Rectal smooth muscle tissue (tissue), 1 donor: ENCODE measurements around the gene RAB31.
"Not testable (repeated sequence)": the region's sequence is repeated elsewhere in the genome, so short reads cannot be mapped to it uniquely, and the experiment has no call there.

Experiments used
- H3K27ac ChIP-seq: one replicate; pipeline ENCODE4 v1.7.0; 2013; ENCODE audit warnings: low read depth, low read length, inconsistent platforms
- H3K27me3 ChIP-seq: one replicate; pipeline ENCODE4 v1.7.0; 2013; ENCODE audit warnings: low read length; ENCODE audit not compliant: control insufficient read depth, insufficient read depth
- H3K36me3 ChIP-seq: one replicate; pipeline ENCODE4 v1.7.0; 2013; ENCODE audit warnings: low read length; ENCODE audit not compliant: control insufficient read depth, insufficient read depth
- H3K4me1 ChIP-seq: one replicate; pipeline ENCODE4 v1.7.0; 2013; ENCODE audit warnings: low read length; ENCODE audit not compliant: control insufficient read depth, insufficient read depth
- H3K4me3 ChIP-seq: one replicate; pipeline ENCODE4 v1.7.0; 2013; ENCODE audit warnings: low read length
- H3K9ac ChIP-seq: one replicate; pipeline ENCODE4 v1.7.0; 2013; ENCODE audit warnings: low read length

Gene RAB31

DNA sequence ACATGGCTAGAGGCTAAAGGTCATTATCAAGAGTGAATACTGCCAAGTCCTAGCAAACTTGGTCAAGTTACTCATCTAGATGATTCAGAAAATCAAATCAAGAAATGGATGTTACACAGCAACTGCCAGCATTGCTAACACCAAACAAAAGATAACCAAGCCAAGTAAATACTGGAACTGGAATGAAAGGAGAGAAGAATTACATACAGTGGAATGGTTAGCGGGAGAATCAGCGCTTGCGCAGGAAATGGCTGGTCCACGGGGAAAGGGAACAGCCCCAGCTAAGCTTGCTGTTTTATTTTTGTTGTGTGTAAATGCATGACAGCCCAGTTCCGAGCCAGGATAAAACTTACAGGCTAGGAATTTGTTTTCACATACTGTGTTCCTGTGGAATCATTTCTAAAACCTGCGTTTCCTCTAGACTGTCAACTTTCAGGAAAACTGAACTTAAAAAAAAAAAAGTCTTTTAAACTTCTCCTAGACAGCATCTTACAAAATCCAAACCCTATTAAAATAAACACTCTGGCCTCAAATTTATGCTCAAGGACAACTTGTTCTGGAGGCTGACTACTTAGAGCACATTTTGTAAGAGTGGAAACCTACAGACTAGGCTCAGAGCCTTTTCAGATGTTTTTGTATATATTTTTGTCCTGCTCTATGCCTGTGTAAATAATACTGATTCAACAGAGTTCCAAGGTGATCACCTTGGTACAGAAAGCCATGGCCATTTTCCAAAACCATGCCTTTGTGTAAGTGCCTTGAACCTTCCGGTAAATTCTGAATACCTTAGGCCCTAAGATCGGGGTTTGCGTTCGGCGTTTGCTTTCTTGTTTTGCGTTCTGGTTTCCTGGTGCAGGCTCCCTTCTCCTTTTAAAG, 146.9 kb downstream of the RAB31 start:
- Histone ChIP-seq H3K27ac (peak overlapping the region; percentile 91), H3K9ac (no peak overlapping the region), H3K36me3 (no peaks in the 10 kb centered on the region), H3K27me3 (no peaks in the 10 kb centered on the region), H3K4me1 (peaks cover 21% of the 10 kb centered on the region), H3K4me3 (no peak overlapping the region)

DNA sequence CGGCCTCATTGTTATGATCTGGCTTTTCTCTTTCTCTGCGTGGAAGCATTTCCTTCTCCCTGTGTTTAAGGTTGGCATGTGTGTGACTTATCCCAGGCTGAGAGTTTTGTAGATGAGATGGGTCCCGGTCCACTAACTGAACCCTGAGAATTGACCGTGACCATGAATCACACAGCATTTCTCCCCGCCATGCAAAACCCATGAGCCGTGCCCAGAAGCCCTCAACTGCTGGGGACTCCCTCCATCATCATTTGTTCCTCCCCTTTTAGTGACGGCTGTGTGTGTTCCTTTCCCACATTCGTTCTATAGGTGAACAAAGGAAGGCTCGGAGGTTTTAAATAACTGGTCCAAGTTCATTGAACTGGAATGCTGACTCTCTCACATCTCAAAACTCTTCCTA, 147.6 kb downstream of the RAB31 start:
- Histone ChIP-seq H3K4me1 (peaks cover 21% of the 10 kb centered on the region), H3K27ac (peak overlapping the region; percentile 91), H3K9ac (no peak overlapping the region), H3K36me3 (no peaks in the 10 kb centered on the region), H3K4me3 (no peak overlapping the region), H3K27me3 (no peaks in the 10 kb centered on the region)

DNA sequence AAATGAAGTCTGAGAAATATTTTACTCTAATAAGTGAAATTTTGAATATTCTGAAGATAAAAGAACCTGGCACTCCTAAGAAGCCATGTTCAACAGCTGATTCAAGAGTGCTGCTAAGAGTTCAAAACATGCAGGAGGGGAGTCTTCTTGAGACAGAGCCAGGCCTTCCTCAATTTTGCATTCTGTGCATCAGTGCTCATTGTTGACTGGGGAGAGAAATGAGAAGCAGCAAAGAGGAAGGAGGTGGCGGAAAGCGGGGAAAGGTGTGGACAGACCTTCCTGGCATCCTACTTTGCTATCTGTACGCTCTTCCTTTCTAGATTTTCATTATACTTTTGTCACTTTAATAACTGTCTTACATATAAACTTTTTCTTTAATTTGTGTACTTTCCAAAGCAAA, 148.0 kb downstream of the RAB31 start:
- H3K9ac ChIP-seq: no peak overlapping the region
- H3K4me1 ChIP-seq: peaks cover 21% of the 10 kb centered on the region
- H3K36me3 ChIP-seq: no peaks in the 10 kb centered on the region
- peak overlapping the region; percentile 91 for H3K27ac ChIP-seq
- no peak overlapping the region for H3K4me3 ChIP-seq
- no peaks in the 10 kb centered on the region for H3K27me3 ChIP-seq

DNA sequence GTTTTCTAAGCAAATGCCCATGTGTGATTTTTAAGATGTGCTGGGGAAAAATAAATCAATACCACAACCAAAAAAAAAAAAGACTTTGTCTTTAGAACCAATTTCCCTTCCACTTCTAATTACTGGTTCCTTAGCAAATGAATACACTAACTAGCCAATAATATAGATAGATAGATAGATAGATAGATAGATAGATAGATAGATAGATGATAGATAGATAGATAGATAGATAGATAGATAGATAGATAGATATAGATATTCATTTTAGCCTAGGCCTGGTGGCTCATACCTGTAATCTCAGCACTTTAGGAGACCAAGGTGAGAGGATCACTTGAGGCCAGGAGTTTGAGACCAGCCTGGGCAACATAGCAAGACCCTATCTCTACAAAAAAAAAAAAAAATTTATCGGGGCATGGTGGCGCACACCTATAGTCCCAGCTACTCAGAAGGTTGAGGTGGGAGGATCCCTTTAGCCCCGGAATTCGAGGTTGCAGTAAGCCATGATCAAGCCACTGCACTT, 149.4 kb downstream of the RAB31 start:
- not testable (repeated sequence) for H3K4me3 ChIP-seq, H3K36me3 ChIP-seq, H3K9ac ChIP-seq, H3K27ac ChIP-seq, H3K27me3 ChIP-seq
- H3K4me1 ChIP-seq: peaks cover 21% of the 10 kb centered on the region

DNA sequence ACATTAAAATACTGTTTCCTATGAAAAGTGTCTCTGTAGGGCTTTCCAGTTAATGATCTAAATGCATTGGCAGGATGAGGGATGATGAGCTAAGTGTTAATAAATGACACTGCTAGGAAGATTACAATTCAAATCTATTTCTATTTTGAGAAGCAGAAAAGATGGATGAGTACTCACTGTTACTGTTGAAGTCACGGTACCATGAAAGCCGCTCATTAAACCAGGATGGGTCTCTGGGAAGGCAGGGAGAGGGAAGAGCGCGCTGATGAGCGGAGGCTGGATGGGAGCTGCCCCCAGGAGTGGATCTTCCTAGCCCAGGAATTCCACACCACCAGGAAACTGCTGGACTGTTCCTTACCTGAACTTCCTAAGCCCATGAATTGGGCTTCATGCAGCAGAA, 150.5 kb downstream of the RAB31 start:
- Histone ChIP-seq H3K36me3 (no peaks in the 10 kb centered on the region), H3K27ac (no peak overlapping the region), H3K4me3 (no peak overlapping the region), H3K27me3 (no peaks in the 10 kb centered on the region), H3K4me1 (peaks cover 21% of the 10 kb centered on the region), H3K9ac (no peak overlapping the region)

DNA sequence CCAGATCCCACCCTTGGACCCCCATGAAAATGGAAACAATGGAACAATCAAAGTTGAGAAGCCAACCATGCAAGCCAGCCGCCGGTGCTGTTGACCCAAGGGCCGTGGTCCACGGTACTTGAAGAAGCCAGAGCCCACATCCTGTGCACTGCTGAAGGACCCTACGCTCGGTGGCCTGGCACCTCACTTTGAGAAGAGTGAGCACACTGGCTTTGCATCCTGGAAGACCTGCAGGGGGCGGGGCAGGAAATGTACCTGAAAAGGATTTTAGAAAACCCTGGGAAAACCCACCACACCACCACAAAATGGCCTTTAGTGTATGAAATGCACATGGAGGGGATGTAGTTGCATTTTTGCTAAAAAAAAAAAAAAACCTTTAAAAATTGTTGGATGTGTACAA, 151.1 kb downstream of the RAB31 start:
- H3K4me1 ChIP-seq: peaks cover 20% of the 10 kb centered on the region
- no peak overlapping the region for H3K9ac ChIP-seq
- no peak overlapping the region for H3K27ac ChIP-seq

DNA sequence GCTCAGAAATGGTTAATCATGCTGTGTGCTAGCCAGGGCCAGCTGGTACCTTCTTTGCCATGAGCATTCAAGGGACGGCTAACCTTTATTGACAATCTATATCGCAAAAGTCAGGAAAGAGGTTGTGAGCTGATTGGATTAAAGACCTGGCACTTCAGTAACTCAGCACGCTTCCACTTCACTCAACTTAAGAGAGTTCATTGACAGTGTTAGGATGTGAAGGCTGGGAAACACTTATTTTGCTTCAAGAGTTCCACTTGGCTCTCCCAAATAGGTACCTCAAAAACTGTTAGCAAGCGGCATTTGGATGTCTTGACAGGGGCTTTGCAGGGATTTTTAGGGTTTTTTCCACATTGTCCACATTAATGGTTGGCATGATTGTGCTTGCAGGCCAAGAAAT, 152.6 kb downstream of the RAB31 start:
- H3K4me3 ChIP-seq: no peak overlapping the region
- H3K36me3 ChIP-seq: no peaks in the 10 kb centered on the region
- no peak overlapping the region for H3K27ac ChIP-seq
- H3K27me3 ChIP-seq: no peaks in the 10 kb centered on the region
- no peak overlapping the region for H3K9ac ChIP-seq
- peaks cover 10% of the 10 kb centered on the region for H3K4me1 ChIP-seq

More for the DNA sequence above, 151.1 kb downstream of the RAB31 start:
- Histone ChIP-seq H3K27me3 (no peaks in the 10 kb centered on the region), H3K36me3 (no peaks in the 10 kb centered on the region), H3K4me3 (no peak overlapping the region)

DNA sequence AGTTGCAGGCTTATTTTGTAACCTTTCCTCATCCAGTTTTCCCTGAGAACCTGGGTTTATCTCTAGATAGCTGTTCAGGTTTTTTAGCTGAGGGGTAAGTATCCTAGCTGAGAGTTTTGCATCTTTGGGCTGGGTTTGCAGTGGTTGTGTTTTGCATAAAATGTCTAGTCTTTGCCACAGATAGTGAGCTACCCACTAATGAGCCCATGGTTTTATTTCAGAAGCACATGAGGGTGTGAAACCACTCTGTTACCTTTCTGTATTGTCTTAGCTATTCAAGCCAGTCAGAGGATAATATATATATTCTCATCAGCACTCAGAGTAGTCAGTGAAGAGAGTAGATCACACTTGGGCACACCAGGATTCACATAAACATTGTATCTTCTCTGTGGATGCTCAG, 153.1 kb downstream of the RAB31 start:
- H3K27ac ChIP-seq: no peak overlapping the region
- H3K9ac ChIP-seq: no peak overlapping the region
- peaks cover 5% of the 10 kb centered on the region for H3K4me1 ChIP-seq
- H3K36me3 ChIP-seq: no peaks in the 10 kb centered on the region
- no peak overlapping the region for H3K4me3 ChIP-seq
- H3K27me3 ChIP-seq: no peaks in the 10 kb centered on the region

DNA sequence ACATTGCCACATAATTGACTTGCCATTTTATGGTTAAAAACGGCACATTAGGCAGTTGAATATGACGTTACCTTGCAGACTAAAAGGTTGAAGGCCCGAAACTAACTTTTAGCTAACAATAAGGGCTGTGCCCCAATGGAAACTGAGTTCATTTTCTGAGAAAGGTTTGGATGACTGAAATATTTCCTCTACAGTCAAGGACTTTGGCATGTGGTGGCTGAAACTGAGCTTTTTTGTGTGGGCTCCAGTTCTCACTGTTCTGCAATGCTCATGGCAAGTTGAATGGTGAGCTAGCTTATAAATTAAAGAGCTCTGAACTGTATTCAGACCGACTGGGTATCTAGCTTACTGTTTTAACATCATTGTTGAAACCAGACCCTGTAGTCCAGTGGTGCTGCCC, 153.8 kb downstream of the RAB31 start:
- Histone ChIP-seq H3K4me3 (no peak overlapping the region), H3K27ac (no peak overlapping the region), H3K9ac (no peak overlapping the region), H3K4me1 (no peaks in the 10 kb centered on the region), H3K36me3 (no peaks in the 10 kb centered on the region), H3K27me3 (no peaks in the 10 kb centered on the region)

DNA sequence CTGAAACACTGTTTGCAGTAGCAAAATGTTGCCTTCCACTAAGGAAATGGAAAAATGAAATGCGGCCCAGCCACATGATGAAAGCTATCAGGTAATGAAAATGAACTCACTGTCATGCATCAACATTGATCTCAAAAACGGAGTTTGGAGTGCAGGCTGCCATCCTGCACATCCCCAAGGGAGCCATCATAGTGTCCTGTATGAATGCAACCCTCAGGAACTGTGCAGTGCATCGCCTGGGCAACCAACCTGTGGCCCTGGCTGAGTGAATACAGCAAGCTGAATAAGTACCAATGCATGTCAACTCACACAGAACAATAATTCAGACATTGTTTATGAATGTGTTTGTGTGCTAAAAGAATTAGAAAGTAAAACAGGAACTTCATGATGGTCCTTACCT, 154.6 kb downstream of the RAB31 start:
- Histone ChIP-seq H3K27ac (no peak overlapping the region), H3K36me3 (no peaks in the 10 kb centered on the region), H3K4me1 (no peaks in the 10 kb centered on the region)

DNA sequence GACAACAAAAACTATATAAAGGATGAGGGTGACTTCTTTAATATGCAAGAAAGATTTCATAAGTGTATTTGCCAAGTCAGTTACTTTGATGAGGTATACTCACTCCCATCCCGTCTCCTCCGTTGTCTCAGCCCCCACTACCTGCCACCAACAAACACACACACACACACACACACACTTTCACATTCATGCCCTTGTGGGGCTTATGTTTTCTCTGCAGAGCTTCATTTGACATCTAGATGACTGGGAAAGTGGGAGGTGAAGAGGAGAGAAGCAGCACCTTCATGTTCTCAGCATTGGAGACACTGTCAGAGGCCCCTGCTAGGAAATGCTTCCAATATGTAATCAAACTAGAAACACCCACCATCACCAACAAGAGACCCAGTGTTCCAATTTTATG, 155.2 kb downstream of the RAB31 start:
- H3K9ac ChIP-seq: no peak overlapping the region
- H3K4me1 ChIP-seq: no peaks in the 10 kb centered on the region
- H3K27ac ChIP-seq: no peak overlapping the region
- H3K27me3 ChIP-seq: no peaks in the 10 kb centered on the region
- H3K4me3 ChIP-seq: no peak overlapping the region
- H3K36me3 ChIP-seq: no peaks in the 10 kb centered on the region

More for the DNA sequence above, 154.6 kb downstream of the RAB31 start:
- Histone ChIP-seq H3K27me3 (no peaks in the 10 kb centered on the region), H3K4me3 (no peak overlapping the region), H3K9ac (no peak overlapping the region)

DNA sequence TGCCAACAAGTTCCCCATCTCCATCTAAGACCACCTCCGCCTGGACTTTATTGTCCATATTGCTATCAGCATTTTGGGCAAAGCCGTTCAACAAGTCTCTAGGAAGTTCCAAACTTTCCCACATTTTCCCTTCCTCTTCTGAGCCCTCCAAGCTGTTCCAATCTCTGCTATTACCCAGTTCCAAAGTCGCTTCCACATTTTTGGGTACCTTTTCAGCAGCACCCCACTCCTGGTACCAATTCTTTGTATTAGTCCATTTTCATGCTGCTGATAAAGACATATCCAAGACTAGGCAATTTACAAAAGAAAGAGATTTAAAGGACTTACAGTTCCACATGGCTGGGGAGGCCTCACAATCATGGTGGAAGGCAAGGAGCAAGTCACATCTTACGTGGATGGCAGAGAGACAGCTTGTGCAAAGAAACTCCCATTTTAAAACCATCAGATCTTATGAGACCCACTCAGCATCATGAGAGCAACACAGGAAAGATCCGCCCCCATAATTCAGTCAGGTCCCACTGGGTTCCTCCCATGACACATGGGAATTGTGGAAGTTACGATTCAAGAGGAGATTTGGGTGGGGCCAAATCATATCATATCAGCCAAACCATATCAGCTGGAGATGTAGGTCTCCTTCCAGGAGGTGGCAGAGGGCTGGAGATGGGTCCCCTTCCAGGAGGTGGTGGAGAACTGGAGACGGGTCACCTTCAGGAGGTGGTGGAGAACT, 157.8 kb downstream of the RAB31 start:
- Histone ChIP-seq H3K4me1 (no peaks in the 10 kb centered on the region), H3K9ac (no peak overlapping the region), H3K4me3 (no peak overlapping the region), H3K27me3 (no peaks in the 10 kb centered on the region), H3K27ac (no peak overlapping the region), H3K36me3 (no peaks in the 10 kb centered on the region)
